H4 (cell line): ENCODE results near the gene YARS2. TPM values are rescaled to one million over a fixed set of nuclear protein-coding genes. Genes with fewer than 3 reads are reported as not detected.
"Not testable (repeated sequence)": the region's sequence is repeated elsewhere in the genome, so short reads cannot be mapped to it uniquely, and the experiment has no call there.

Experiments
- DNase-seq: peaks from one replicate; pipeline ENCODE4 v3.0.0-alpha.2; 2015; ENCODE audit warnings: low spot score
- total RNA-seq: library from RNA; depleted of rRNA; stranded (reverse); fragments of >200 nt; shearing (Covaris generic); gene quantifications from 2 replicates; pipeline ENCODE4 v1.2.3, GENCODE V29; 2014

YARS2 gene
- total RNA-seq, 1 experiment from 2014 or later: 59.4 TPM

- DNase-seq: no peak
These were observed 2.1 kb downstream of the YARS2 start for GRCh38 chr12:32753605-32754004.

- DNase-seq: no peak
These were observed 12.4 kb downstream of the YARS2 start for GRCh38 chr12:32743264-32743663.

- no peak for DNase-seq
These were observed 13.6 kb downstream of the YARS2 start for GRCh38 chr12:32742133-32742532.

- DNase-seq: no peak
These were observed 16.4 kb downstream of the YARS2 start for GRCh38 chr12:32739279-32739678.

GRCh38 chr12:32737715-32738114, 18.0 kb downstream of the YARS2 start:
- DNase-seq: no peak

- DNase-seq: no peak
These were observed 19.3 kb downstream of the YARS2 start for GRCh38 chr12:32736445-32736844.

GRCh38 chr12:32734952-32735351, 20.7 kb downstream of the YARS2 start:
- no peak for DNase-seq

GRCh38 chr12:32727237-32727636, 28.5 kb downstream of the YARS2 start:
- no peak for DNase-seq

GRCh38 chr12:32726286-32726685, 29.4 kb downstream of the YARS2 start:
- DNase-seq: no peak

- not testable (repeated sequence) for DNase-seq
These were observed 30.4 kb downstream of the YARS2 start for GRCh38 chr12:32725308-32725707.

- DNase-seq: no peak
These were observed 36.8 kb downstream of the YARS2 start for GRCh38 chr12:32718926-32719325.

GRCh38 chr12:32714772-32715171, 40.9 kb downstream of the YARS2 start:
- DNase-seq: no peak

- no peak for DNase-seq
These were observed 46.8 kb downstream of the YARS2 start for GRCh38 chr12:32708926-32709325.

GRCh38 chr12:32706335-32707024, 49.2 kb downstream of the YARS2 start:
- no peak for DNase-seq

- DNase-seq: no peak
These were observed 49.9 kb downstream of the YARS2 start for GRCh38 chr12:32705783-32706182.

- no peak for DNase-seq
These were observed 52.8 kb downstream of the YARS2 start for GRCh38 chr12:32702946-32703345.

- no peak for DNase-seq
These were observed 53.2 kb downstream of the YARS2 start for GRCh38 chr12:32702473-32702872.

- DNase-seq: not testable (repeated sequence)
These were observed 56.3 kb downstream of the YARS2 start for GRCh38 chr12:32699437-32699836.

GRCh38 chr12:32698285-32698684, 57.4 kb downstream of the YARS2 start:
- DNase-seq: no peak

GRCh38 chr12:32697445-32697844, 58.3 kb downstream of the YARS2 start:
- no peak for DNase-seq
